Natural killer cell (primary cell): ENCODE data around the gene KLK10. TPM values are rescaled to one million over a fixed set of nuclear protein-coding genes. Genes with fewer than 3 reads are reported as not detected.

Experiments
- ATAC-seq, 3 donors: fragments of 150-1000 bp in 2 of 3; fragments of 200-7000 bp in 1 of 3; cut with Tn5 transposase; 1 replicate in 1 of 3; 2 replicates in 2 of 3; pipeline ENCODE4 v1.10.0; 2021; ENCODE audit warnings: mild to moderate bottlenecking in 2 of 3, moderate library complexity in 2 of 3
- DNase-seq, 2 donors: peaks; one replicate each; pipeline versions ENCODE4 v3.0.0 to v3.0.0-alpha.2; 2013 to 2021; ENCODE audit warnings: mixed read lengths in 1 of 2
- H3K27ac ChIP-seq: one replicate; pipeline ENCODE4 v1.5.1; 2013; ENCODE audit warnings: mild to moderate bottlenecking, low read length
- H3K27me3 ChIP-seq: one replicate; pipeline ENCODE4 v1.6.1; 2013; ENCODE audit warnings: low read length; ENCODE audit not compliant: control insufficient read depth, insufficient read depth
- H3K36me3 ChIP-seq: one replicate; pipeline ENCODE4 v1.6.1; 2013; ENCODE audit warnings: low read length; ENCODE audit not compliant: control insufficient read depth, insufficient read depth
- H3K4me1 ChIP-seq: one replicate; pipeline ENCODE4 v1.6.1; 2013; ENCODE audit warnings: low read length; ENCODE audit not compliant: control insufficient read depth, insufficient read depth
- H3K4me3 ChIP-seq: one replicate; pipeline ENCODE4 v1.5.1; 2013; ENCODE audit warnings: low read length
- H3K9me3 ChIP-seq: one replicate; pipeline ENCODE4 v1.6.1; 2013; ENCODE audit warnings: low read length; ENCODE audit not compliant: control insufficient read depth, insufficient read depth
- H3K27ac Mint-ChIP-seq, 2 donors: one replicate each; pipeline ENCODE4 v1.8.0; 2022; ENCODE audit warnings: mild to moderate bottlenecking in 2 of 2, mixed read lengths in 2 of 2, moderate library complexity in 1 of 2
- H3K27me3 Mint-ChIP-seq, 2 donors: one replicate each; pipeline ENCODE4 v1.8.0; 2022; ENCODE audit warnings: low read depth in 2 of 2, mixed read lengths in 2 of 2
- H3K36me3 Mint-ChIP-seq: one replicate; pipeline ENCODE4 v1.8.0; 2022; ENCODE audit warnings: mixed read lengths
- H3K4me1 Mint-ChIP-seq, 2 donors: one replicate each; pipeline ENCODE4 v1.8.0; 2022; ENCODE audit warnings: mixed read lengths in 2 of 2
- H3K4me3 Mint-ChIP-seq: one replicate; pipeline ENCODE4 v1.8.0; 2022; ENCODE audit warnings: mild to moderate bottlenecking, moderate library complexity, mixed read lengths
- H3K9me3 Mint-ChIP-seq, 2 donors: one replicate each; pipeline ENCODE4 v1.8.0; 2022; ENCODE audit warnings: mixed read lengths in 2 of 2
- WGBS: methylation state at CpG from one replicate; pipeline ENCODE4 v1.1.7; 2013; ENCODE audit warnings: missing lambda C conversion rate; ENCODE audit not compliant: insufficient coverage; 5-methylcytosine and 5-hydroxymethylcytosine counted together
- intact Hi-C: fragments of 100-400 bp; cut with micrococcal nuclease; formaldehyde crosslinking; loops from one replicate; pipeline ENCODE4 v1.14.2; 2022
- total RNA-seq, 4 donors: library from RNA; stranded (reverse); fragments of 120-200 nt in 1 of 4; gene quantifications; one replicate each; pipeline versions ENCODE4 v1.2.3 to v1.2.4, GENCODE V29; 2013 to 2022
- TF ChIP-seq, protein P1 (sequence below): fragments of 200-600 bp; IDR thresholded peaks from one replicate; pipeline ENCODE4 v1.8.0; 2022; ENCODE audit warnings: antibody characterized with exemption

The KLK10 gene
- total RNA-seq, 3 donors from 2014 or later (not counting 1 experiment from before 2014, with no cell fraction given): not detected

DNA sequence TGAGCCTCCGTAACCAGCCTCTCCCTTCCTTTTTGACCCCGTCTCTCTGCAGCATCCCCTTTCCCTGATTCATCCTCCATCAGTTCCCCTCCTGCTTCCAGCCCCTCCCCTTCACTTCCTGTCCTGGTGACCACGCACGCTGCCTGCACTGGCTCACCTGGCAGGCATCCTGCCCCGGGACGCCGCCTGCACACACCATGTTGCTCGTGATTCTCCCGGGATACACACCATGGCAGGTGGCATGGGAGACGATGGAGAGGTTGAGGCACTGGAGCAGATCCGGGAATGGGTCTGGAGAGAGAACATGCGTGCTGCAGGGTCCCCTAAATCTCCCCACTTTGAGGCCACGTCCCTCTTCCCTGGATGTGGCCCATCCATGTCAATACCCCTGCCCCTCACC, 11.1 kb upstream of the KLK10 start:
- TF ChIP-seq, protein P1, sequence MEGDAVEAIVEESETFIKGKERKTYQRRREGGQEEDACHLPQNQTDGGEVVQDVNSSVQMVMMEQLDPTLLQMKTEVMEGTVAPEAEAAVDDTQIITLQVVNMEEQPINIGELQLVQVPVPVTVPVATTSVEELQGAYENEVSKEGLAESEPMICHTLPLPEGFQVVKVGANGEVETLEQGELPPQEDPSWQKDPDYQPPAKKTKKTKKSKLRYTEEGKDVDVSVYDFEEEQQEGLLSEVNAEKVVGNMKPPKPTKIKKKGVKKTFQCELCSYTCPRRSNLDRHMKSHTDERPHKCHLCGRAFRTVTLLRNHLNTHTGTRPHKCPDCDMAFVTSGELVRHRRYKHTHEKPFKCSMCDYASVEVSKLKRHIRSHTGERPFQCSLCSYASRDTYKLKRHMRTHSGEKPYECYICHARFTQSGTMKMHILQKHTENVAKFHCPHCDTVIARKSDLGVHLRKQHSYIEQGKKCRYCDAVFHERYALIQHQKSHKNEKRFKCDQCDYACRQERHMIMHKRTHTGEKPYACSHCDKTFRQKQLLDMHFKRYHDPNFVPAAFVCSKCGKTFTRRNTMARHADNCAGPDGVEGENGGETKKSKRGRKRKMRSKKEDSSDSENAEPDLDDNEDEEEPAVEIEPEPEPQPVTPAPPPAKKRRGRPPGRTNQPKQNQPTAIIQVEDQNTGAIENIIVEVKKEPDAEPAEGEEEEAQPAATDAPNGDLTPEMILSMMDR: no peak
- intact Hi-C loops: no loop called here
- DNase-seq: no peak
- no peak overlapping the region for H3K4me3 Mint-ChIP-seq
- H3K27ac Mint-ChIP-seq: no peak overlapping the region
- H3K4me3 ChIP-seq: no peak overlapping the region
- no peaks in the 10 kb centered on the region for H3K9me3 Mint-ChIP-seq
- no peaks in the 10 kb centered on the region for H3K36me3 ChIP-seq
- WGBS: 72% methylated on average over 13 of the region's 13 CpGs
- no peaks in the 10 kb centered on the region for H3K36me3 Mint-ChIP-seq
- no peaks in the 10 kb centered on the region for H3K4me1 Mint-ChIP-seq
- H3K27ac ChIP-seq: no peak overlapping the region
- H3K9me3 ChIP-seq: no peaks in the 10 kb centered on the region
- no peaks in the 10 kb centered on the region for H3K4me1 ChIP-seq
- no peak for ATAC-seq
- H3K27me3 Mint-ChIP-seq: peaks cover 26 to 38% of the 10 kb centered on the region in 2 donors
- no peaks in the 10 kb centered on the region for H3K27me3 ChIP-seq

DNA sequence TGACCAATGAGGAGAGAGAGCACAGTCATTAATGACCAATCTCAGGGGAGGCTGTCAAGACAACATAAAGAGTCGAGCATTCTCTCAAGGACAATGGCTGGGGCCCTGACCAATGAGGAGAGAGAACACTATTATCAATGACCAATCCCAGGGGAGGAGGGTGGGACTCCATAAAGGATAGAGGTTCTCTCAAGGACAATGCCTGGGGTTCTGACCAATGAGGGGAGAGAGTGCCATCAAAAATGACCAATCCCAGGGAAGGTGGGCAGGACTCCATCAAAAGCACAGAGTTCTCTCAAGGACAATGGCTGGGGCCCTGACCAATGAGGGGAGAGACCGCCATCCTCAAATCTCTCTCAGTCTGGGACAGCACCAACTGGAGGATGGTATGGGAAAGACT, 10.2 kb upstream of the KLK10 start:
- H3K4me3 ChIP-seq: no peak overlapping the region
- Mint-ChIP-seq H3K27ac (no peak overlapping the region), H3K4me1 (no peaks in the 10 kb centered on the region), H3K36me3 (no peaks in the 10 kb centered on the region), H3K4me3 (no peak overlapping the region), H3K27me3 (peaks cover 17 to 32% of the 10 kb centered on the region in 2 donors), H3K9me3 (no peaks in the 10 kb centered on the region)
- no peak for ATAC-seq
- no peaks in the 10 kb centered on the region for H3K36me3 ChIP-seq
- 94% methylated on average over 2 of the region's 2 CpGs for WGBS
- TF ChIP-seq, protein P1: no peak
- H3K9me3 ChIP-seq: no peaks in the 10 kb centered on the region
- intact Hi-C loops: no loop called here
- DNase-seq: no peak
- H3K27ac ChIP-seq: no peak overlapping the region
- no peaks in the 10 kb centered on the region for H3K4me1 ChIP-seq
- H3K27me3 ChIP-seq: peaks cover 3% of the 10 kb centered on the region

DNA sequence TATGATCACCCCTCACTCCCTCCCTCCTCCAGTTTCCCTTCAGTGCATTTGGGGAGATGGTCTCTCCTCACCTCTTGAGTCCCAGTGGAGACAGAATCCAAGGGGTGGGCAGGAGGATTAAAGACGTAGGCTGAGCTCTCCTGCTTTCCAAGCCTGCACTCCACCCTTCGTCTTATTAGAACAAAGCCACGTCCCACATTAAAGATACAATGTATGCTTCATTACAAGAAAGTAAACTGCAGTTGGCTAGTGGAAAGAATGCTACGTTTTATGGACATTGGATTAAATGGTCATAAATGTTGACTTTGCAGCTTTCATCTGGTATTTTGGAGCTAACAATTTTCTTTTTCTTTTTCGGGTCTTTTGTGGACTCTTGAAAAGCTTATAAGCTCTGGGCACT, 8.4 kb upstream of the KLK10 start:
- no peak for ATAC-seq
- no peaks in the 10 kb centered on the region for H3K4me1 ChIP-seq
- H3K9me3 ChIP-seq: no peaks in the 10 kb centered on the region
- Mint-ChIP-seq H3K36me3 (no peaks in the 10 kb centered on the region), H3K27ac (no peak overlapping the region), H3K9me3 (no peaks in the 10 kb centered on the region), H3K4me1 (no peaks in the 10 kb centered on the region), H3K27me3 (peaks cover 7 to 30% of the 10 kb centered on the region in 2 donors), H3K4me3 (no peak overlapping the region)
- intact Hi-C loops: no loop called here
- no peaks in the 10 kb centered on the region for H3K36me3 ChIP-seq
- H3K27ac ChIP-seq: no peak overlapping the region
- WGBS: 76% methylated on average over 2 of the region's 5 CpGs
- no peak overlapping the region for H3K4me3 ChIP-seq
- TF ChIP-seq, protein P1: no peak
- H3K27me3 ChIP-seq: peaks cover 5% of the 10 kb centered on the region
- DNase-seq: no peak

DNA sequence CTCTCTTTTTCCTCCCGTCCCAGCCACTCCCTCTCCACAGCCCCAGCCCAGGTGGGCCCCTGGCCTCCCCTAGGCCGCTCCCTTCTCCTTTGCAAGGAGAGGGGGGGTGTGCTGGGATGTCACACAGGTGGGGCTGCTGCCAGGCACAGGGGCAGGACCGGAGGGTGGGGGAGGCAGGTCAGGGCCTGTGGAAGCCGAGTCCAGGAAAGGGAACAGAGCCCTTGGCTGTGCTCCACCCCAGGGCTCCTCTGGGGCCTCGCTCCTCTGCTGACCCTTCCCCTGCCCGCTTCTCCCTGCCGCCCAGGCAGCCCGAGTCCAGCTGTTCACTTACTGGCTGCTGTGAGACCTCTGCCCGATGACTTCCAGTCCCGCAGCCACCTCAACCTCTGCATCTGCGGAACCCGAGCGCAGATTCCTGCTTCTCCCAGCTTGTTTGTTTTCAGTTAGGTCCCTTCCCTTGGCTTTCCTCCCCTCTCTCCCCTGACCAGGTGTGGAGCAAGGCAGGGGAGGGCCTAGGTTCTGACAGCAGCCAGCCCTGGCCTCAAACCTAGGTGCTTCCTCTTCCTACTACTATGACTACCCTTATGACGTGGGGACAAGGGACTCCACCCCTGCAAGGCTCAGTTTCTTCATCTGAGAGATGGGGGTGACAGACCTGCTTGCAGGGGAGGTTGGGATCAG, 7.8 kb upstream of the KLK10 start:
- no peaks in the 10 kb centered on the region for H3K9me3 Mint-ChIP-seq
- peaks cover 5% of the 10 kb centered on the region for H3K27me3 ChIP-seq
- intact Hi-C loops: no loop called here
- no peak overlapping the region for H3K27ac Mint-ChIP-seq
- H3K4me1 Mint-ChIP-seq: no peaks in the 10 kb centered on the region
- no peak overlapping the region for H3K4me3 ChIP-seq
- peaks cover 7 to 35% of the 10 kb centered on the region in 2 donors for H3K27me3 Mint-ChIP-seq
- H3K9me3 ChIP-seq: no peaks in the 10 kb centered on the region
- no peak overlapping the region for H3K4me3 Mint-ChIP-seq
- WGBS: 60% methylated on average over 13 of the region's 14 CpGs
- ATAC-seq (no peak), DNase-seq (no peak)
- no peaks in the 10 kb centered on the region for H3K36me3 ChIP-seq
- no peaks in the 10 kb centered on the region for H3K36me3 Mint-ChIP-seq
- no peak overlapping the region for H3K27ac ChIP-seq
- no peaks in the 10 kb centered on the region for H3K4me1 ChIP-seq
- TF ChIP-seq, protein P1: no peak
